ENCODE measurements around the gene TEX13D.

Gene TEX13D

DNA sequence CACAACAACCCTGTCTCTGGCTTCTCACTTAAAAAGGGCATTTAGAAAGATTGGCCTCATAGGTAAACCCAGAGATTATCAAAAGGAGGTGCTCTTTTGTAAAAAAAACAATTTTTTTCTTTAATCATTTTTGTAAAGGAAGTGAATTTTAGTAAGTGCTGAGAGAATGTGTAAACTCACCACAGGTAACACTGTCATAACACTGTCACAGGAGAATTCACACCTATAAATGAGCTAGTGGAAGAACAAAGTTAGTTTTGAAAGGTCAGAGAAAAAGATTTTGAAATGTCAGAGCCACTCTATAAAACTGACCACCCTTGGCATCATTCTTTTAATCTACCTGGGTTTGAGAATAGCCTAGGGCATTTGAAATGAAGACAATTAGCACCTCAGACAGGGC, 10.6 kb downstream of the TEX13D start:
- H3K27ac ChIP-seq: no peak overlapping the region
- no peak for TF ChIP-seq CTCF (conservative IDR thresholded peaks at IDR 0.05)

- no peak overlapping the region for H3K27ac ChIP-seq
- TF ChIP-seq CTCF (conservative IDR thresholded peaks at IDR 0.05): no peak
Measured at GRCh38 chrX:124344246-124344645, 11.8 kb downstream of the TEX13D start.

DNA sequence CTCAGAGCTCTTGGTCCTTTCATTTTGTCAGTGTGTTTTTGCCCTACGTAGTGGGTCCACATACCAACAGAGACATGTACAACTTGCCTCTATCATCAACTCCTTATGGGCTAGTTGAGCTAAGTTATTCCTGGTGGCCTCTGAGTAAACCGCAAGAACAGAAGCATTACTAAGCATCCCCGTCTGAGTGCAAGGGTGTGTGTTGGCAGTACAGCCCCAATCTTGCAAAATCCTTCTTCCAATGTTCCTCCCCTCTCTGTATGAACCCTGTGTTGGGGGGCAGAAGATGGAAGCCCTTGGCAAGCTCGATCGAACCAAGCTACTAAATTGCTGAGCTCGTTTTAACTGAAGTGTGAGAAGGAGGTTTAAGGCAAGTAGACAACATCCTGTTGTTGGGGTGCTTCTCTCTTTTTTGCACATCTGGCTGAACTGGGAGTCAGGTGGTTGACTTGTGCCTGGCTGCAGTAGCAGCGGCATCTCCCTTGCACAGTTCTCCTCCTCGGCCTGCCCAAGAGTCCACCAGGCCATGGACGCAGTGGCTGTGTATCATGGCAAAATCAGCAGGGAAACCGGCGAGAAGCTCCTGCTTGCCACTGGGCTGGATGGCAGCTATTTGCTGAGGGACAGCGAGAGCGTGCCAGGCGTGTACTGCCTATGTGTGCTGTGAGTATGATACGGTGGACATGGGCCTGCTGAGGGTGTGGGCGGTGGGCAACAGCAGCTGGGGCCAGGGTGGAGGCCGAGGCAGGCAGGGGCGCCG, 13.8 kb downstream of the TEX13D start, which contains the start of gene SH2D1A:
Gene SH2D1A, plus strand, starts transcription at position 447 of the 760 bp plus-strand sequence. Its CDS starts 80 bp downstream, at position 527.
- TF ChIP-seq CTCF (conservative IDR thresholded peaks at IDR 0.05): no peak
- no peak within 1 kb of the TSS for H3K27ac ChIP-seq

GRCh38 chrX:124346877-124347241, 14.4 kb downstream of the TEX13D start:
- no peak overlapping the region for H3K27ac ChIP-seq
- no peak for TF ChIP-seq CTCF (conservative IDR thresholded peaks at IDR 0.05)

- no peak for TF ChIP-seq CTCF (conservative IDR thresholded peaks at IDR 0.05)
- no peak overlapping the region for H3K27ac ChIP-seq
Measured at GRCh38 chrX:124347242-124347641, 14.8 kb downstream of the TEX13D start.

GRCh38 chrX:124348182-124348581, 15.7 kb downstream of the TEX13D start:
- no peak overlapping the region for H3K27ac ChIP-seq
- TF ChIP-seq CTCF (conservative IDR thresholded peaks at IDR 0.05): no peak

DNA sequence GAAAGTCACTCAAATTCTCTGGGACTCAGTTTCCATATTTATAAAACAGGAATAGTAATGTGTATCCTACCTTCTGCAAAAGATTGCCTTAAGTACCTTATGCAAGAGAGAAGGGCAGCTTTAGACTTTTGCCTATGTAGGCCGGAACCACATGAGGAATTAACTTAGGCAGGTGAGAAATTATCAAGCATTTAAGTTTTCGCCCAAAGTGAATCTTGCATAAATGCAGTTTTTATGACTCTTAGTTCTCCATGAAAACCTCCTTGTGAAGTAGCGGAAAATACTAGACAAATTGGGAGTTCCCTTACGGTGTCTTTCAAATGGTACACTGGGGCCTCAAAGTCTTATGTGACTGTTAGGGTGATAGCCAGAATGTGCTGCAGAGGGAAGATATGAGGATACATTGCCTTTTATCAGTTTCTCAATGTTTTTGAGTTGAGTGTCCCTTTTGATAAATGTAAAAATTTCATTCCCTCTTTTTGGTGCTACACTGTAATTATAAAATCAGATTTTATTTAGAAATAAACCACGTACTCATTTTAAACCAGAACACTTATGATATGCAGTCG, 16.5 kb downstream of the TEX13D start:
- H3K27ac ChIP-seq: no peak overlapping the region

More for the DNA sequence above, 16.5 kb downstream of the TEX13D start:
- TF ChIP-seq CTCF (conservative IDR thresholded peaks at IDR 0.05): no peak
